Endothelial cell (in vitro differentiated cells): ENCODE measurements around the gene MSANTD1. TPM values are rescaled to one million over a fixed set of nuclear protein-coding genes. Genes with fewer than 3 reads are reported as not detected.

ENCODE experiments used
- DNase-seq: peaks from one replicate; pipeline ENCODE4 v3.0.0; 2021; ENCODE audit warnings: low spot score
- H3K27ac Mint-ChIP-seq: one replicate; pipeline ENCODE4 v1.8.0; 2021; ENCODE audit warnings: mixed read lengths, inconsistent platforms; ENCODE audit not compliant: unreplicated experiment
- H3K27me3 Mint-ChIP-seq: one replicate; pipeline ENCODE4 v1.8.0; 2021; ENCODE audit warnings: mild to moderate bottlenecking, moderate library complexity, mixed read lengths, inconsistent platforms; ENCODE audit not compliant: unreplicated experiment
- H3K36me3 Mint-ChIP-seq: one replicate; pipeline ENCODE4 v1.8.0; 2021; ENCODE audit warnings: mild to moderate bottlenecking, low read depth, mixed read lengths, inconsistent platforms; ENCODE audit not compliant: unreplicated experiment
- H3K4me1 Mint-ChIP-seq: one replicate; pipeline ENCODE4 v1.8.0; 2021; ENCODE audit warnings: mild to moderate bottlenecking, mixed read lengths, inconsistent platforms; ENCODE audit not compliant: unreplicated experiment
- H3K4me3 Mint-ChIP-seq: one replicate; pipeline ENCODE4 v1.8.0; 2021; ENCODE audit warnings: mild to moderate bottlenecking, mixed read lengths, inconsistent platforms; ENCODE audit not compliant: unreplicated experiment
- H3K9me3 Mint-ChIP-seq: one replicate; pipeline ENCODE4 v1.8.0; 2021; ENCODE audit warnings: mixed read lengths, inconsistent platforms; ENCODE audit not compliant: unreplicated experiment
- CTCF ChIP-seq: fragments of 200-600 bp; sonication (generic); IDR thresholded peaks from one replicate; pipeline ENCODE4 v1.5.0; 2021; ENCODE audit warnings: antibody characterized with exemption; ENCODE audit not compliant: unreplicated experiment
- total RNA-seq: library from RNA; stranded (reverse); fragmentation: NEBNext Ultra II Directional; extraction: Animal tissue kit (Norgen Biotek cat#: 25700); gene quantifications from one replicate; pipeline ENCODE4 v1.2.1, GENCODE V29; 2021; ENCODE audit not compliant: unreplicated experiment

MSANTD1 gene
- total RNA-seq, 1 donor from 2014 or later: 0.97 TPM

GRCh38 chr4:3212391-3213105, 36.4 kb upstream of the MSANTD1 start:
- no peak for DNase-seq
- TF ChIP-seq CTCF: no peak
- H3K27ac Mint-ChIP-seq: no peak overlapping the region
- no peaks in the 10 kb centered on the region for H3K9me3 Mint-ChIP-seq
- H3K4me3 Mint-ChIP-seq: no peak overlapping the region
- H3K4me1 Mint-ChIP-seq: no peaks in the 10 kb centered on the region
- H3K27me3 Mint-ChIP-seq: peaks cover 2% of the 10 kb centered on the region
- H3K36me3 Mint-ChIP-seq: peaks cover 50% of the 10 kb centered on the region

GRCh38 chr4:3213106-3213425, 35.9 kb upstream of the MSANTD1 start:
- DNase-seq: no peak
- H3K9me3 Mint-ChIP-seq: no peaks in the 10 kb centered on the region
- no peak overlapping the region for H3K27ac Mint-ChIP-seq
- TF ChIP-seq CTCF: no peak
- peaks cover 2% of the 10 kb centered on the region for H3K27me3 Mint-ChIP-seq
- H3K36me3 Mint-ChIP-seq: peaks cover 52% of the 10 kb centered on the region
- no peaks in the 10 kb centered on the region for H3K4me1 Mint-ChIP-seq
- no peak overlapping the region for H3K4me3 Mint-ChIP-seq

DNA sequence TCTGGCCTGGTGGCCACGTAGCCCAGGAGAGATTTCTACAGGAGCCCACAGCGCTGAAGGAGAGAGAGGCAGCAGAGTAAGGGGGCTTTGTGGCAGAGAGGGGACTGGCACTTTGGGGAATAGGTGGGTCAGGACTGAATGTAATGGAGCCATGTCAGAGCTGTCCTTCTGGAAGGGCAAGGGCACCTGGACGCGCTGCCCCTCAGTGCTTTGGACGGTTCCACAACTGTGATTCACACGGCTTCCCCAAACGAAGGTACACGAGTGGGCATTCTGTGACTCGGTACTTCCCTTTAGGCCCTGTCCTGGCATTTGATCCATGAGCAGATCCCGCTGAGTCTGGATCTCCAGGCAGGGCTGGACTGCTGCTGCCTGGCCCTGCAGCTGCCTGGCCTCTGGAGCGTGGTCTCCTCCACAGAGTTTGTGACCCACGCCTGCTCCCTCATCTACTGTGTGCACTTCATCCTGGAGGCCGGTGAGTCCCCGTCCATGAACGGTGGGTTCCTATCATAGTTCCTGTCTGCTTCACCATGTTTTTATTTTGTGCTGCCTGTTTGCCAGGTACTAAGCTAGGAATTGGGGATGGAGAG, 35.2 kb upstream of the MSANTD1 start:
- no peaks in the 10 kb centered on the region for H3K4me1 Mint-ChIP-seq
- peaks cover 7% of the 10 kb centered on the region for H3K27me3 Mint-ChIP-seq
- H3K27ac Mint-ChIP-seq: no peak overlapping the region
- TF ChIP-seq CTCF: no peak
- H3K4me3 Mint-ChIP-seq: no peak overlapping the region
- peaks cover 54% of the 10 kb centered on the region for H3K36me3 Mint-ChIP-seq
- no peaks in the 10 kb centered on the region for H3K9me3 Mint-ChIP-seq
- DNase-seq: no peak

DNA sequence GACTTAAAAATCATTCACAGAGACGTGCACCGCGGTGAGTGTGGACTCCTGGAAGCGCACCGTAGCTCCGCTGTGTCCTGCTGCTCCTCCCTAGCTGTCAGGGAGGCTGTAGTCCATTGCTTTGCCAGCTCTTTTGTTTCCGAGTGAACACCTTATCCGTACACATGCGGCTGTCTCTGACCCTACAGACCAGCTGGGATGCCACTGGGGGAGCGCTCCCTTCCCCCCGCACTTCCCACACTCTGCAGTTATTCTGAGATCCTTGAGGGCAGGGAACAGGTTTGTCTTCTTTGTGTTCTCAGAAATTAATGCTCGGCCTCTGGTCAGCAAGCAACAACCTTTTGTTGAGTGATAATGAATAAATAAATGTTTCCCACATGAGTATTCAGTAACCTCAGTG, 33.7 kb upstream of the MSANTD1 start:
- H3K4me1 Mint-ChIP-seq: peaks cover 6% of the 10 kb centered on the region
- H3K36me3 Mint-ChIP-seq: peaks cover 43% of the 10 kb centered on the region
- no peak overlapping the region for H3K4me3 Mint-ChIP-seq
- no peak for DNase-seq
- peaks cover 10% of the 10 kb centered on the region for H3K27me3 Mint-ChIP-seq
- no peak for TF ChIP-seq CTCF
- no peak overlapping the region for H3K27ac Mint-ChIP-seq
- H3K9me3 Mint-ChIP-seq: no peaks in the 10 kb centered on the region

DNA sequence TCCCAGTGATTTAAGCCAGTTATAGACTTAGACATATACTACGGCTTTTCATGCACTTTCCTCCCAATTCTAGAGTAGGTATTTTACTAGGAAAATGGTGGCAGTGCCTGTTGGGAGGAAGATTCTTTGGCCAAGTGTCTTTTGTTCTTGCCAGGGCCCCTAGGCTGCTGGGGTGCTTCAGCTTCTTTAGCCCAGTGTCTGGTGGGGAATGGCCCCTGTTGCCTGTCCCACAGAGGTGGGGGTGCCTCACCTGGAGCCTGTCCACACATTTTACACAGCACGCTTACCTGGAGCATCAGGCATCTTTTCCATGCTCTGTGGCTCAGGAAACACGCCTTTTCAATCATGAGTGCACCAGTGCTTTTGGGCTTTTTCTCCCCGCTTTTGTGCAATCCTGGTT, 33.2 kb upstream of the MSANTD1 start:
- no peak overlapping the region for H3K27ac Mint-ChIP-seq
- H3K36me3 Mint-ChIP-seq: peaks cover 40% of the 10 kb centered on the region
- no peak for TF ChIP-seq CTCF
- no peak for DNase-seq
- H3K27me3 Mint-ChIP-seq: peaks cover 10% of the 10 kb centered on the region
- H3K9me3 Mint-ChIP-seq: no peaks in the 10 kb centered on the region
- H3K4me1 Mint-ChIP-seq: peaks cover 6% of the 10 kb centered on the region
- no peak overlapping the region for H3K4me3 Mint-ChIP-seq
